Measurements from ENCODE around the gene KCMF1.

The KCMF1 gene

DNA sequence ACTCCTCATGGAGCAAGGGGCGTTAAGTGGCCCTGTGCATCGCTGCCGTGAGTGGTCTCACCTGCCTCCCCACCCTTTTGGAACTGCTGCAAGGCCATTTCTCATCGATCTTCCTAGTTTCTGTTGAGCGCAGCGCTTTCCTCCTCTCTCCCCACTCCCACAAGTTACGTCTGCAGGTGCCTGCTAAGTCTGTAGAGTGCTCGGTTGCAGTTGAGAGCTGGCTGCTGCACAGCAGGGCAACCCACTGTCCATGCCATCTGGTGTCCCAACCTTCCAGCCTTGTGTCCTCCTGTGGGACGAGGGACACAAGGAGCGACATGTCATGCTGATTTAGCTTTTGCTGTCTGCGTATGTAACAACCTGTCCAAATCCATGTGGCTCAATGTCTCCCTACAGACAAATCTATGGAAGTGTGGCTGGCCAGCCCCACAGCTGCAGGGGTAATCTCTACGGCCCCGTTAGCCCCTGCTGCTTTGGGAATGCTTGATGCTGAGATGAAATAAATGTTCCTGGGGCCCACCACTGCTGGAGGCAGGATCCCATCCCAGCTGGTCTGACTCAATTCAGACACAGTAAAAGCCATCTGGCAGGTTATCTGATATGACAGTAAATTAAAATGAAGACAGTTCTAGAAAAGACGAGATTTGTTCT lies 94.1 kb downstream of the KCMF1 start:
- peaks cover 12% of the 10 kb centered on the region for H3K4me1 Mint-ChIP-seq
- H3K27ac Mint-ChIP-seq = no peak overlapping the region
- H3K9me3 Mint-ChIP-seq = no peaks in the 10 kb centered on the region
- H3K4me3 Mint-ChIP-seq = no peak overlapping the region
- H3K27me3 Mint-ChIP-seq = peaks cover 3% of the 10 kb centered on the region
- no peaks in the 10 kb centered on the region for H3K36me3 Mint-ChIP-seq

DNA sequence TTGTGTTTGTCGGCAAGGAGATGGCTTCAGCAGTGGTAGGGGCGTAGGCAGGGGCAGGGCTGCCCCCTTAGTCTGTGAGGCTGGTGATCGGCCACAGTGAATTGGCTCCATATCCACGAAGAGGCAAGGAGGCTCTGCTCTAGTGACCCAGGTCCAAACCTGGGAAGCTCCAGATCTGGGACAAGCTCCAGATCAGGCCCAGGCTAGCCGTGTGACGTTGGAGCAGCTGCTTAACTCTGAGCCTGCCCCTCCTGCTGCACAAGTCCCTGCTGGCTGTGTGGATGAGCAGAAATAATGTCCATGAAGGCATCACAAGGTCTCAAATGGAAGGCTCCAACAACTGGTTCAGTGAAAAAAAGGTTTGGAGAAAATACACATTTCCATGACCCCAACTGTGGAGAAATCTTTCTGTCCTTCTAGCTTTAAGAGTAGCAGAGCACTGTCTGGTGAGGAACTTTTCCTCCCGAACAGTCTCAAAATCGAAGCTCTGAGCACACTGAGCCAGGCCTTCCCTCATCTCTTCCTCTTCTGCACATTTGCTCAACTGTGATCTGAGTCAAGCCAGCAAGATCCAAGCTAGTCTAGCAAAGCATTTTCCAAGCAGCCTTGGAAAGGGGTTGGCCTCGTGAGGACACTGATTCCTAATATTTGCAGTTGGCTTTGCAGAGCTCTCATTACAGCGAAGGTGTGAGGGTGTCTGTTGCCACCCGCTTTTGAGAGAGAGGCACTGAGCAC lies 95.2 kb downstream of the KCMF1 start:
- no peak overlapping the region for H3K27ac Mint-ChIP-seq
- H3K9me3 Mint-ChIP-seq = no peaks in the 10 kb centered on the region
- peaks cover 5% of the 10 kb centered on the region for H3K27me3 Mint-ChIP-seq
- no peak overlapping the region for H3K4me3 Mint-ChIP-seq
- H3K4me1 Mint-ChIP-seq = peaks cover 12% of the 10 kb centered on the region
- H3K36me3 Mint-ChIP-seq = no peaks in the 10 kb centered on the region

DNA sequence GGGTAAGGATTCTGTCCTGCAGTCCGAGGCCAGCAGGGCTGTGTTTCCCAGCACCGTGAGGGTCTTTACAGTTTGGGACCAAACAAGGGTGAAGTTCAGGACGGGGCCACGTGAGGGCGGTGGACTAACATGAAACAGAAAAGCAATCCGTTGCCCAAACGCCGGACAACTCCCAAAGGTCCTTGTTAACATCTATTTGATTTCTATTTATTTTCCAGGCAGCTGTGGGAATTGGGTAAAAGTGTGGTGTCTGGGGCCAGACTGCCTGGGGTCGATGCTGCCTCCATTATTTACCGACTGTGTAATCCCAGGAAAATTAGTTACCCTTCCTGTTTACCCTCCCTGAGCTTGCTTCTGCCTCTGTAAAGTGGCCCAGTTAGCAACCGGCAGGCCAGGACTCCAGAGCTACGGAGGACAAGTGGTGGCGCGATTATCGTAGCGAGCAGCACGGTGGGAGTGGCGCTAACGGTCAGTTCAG lies 96.0 kb downstream of the KCMF1 start:
- Mint-ChIP-seq H3K9me3 (no peaks in the 10 kb centered on the region), H3K27ac (no peak overlapping the region), H3K27me3 (peaks cover 7% of the 10 kb centered on the region), H3K4me1 (peaks cover 12% of the 10 kb centered on the region), H3K36me3 (no peaks in the 10 kb centered on the region), H3K4me3 (no peak overlapping the region)

DNA sequence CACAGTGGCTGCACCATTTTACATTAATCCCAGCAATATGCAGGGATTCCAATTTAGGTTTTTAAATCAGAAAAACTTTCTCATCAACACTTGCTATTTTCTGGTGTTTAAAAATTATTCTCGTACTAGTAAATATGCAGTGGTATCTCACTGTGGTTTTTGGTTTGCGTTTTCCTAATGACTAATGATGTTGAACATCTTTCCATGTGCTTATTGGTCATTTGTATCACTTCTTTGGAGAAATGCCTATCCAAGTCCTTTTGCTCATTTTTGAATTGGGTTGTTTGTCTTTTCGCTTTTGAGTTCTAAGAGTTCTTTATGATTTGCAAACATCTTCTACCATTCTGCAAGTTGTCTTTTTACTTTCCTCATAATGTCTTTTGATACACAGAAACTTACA lies 100.1 kb downstream of the KCMF1 start:
- Mint-ChIP-seq H3K4me3 (no peak overlapping the region), H3K4me1 (peaks cover 12% of the 10 kb centered on the region), H3K27me3 (peaks cover 8% of the 10 kb centered on the region), H3K27ac (no peak overlapping the region), H3K36me3 (no peaks in the 10 kb centered on the region), H3K9me3 (no peaks in the 10 kb centered on the region)

DNA sequence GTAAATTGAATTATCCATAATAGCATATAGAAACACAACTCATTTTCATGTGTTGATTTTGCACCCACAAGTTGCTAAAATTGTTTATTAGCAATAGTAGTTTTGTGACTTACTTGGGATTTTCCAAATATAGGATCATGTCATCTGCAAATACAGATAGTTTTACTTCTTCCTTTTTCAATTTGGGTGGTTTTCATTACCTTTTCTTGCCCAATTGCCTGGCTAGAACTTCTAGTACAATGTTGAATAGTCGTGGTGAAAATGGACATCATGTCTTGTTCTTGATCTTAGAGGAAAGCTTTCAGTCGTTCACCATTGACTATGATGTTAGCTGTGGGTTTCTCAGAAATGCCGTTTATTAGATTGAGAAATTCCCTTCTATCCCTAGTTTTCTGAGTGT lies 102.1 kb downstream of the KCMF1 start:
- Mint-ChIP-seq H3K4me1 (no peaks in the 10 kb centered on the region), H3K27me3 (peaks cover 7% of the 10 kb centered on the region), H3K27ac (no peak overlapping the region), H3K4me3 (no peak overlapping the region), H3K36me3 (no peaks in the 10 kb centered on the region), H3K9me3 (no peaks in the 10 kb centered on the region)

DNA sequence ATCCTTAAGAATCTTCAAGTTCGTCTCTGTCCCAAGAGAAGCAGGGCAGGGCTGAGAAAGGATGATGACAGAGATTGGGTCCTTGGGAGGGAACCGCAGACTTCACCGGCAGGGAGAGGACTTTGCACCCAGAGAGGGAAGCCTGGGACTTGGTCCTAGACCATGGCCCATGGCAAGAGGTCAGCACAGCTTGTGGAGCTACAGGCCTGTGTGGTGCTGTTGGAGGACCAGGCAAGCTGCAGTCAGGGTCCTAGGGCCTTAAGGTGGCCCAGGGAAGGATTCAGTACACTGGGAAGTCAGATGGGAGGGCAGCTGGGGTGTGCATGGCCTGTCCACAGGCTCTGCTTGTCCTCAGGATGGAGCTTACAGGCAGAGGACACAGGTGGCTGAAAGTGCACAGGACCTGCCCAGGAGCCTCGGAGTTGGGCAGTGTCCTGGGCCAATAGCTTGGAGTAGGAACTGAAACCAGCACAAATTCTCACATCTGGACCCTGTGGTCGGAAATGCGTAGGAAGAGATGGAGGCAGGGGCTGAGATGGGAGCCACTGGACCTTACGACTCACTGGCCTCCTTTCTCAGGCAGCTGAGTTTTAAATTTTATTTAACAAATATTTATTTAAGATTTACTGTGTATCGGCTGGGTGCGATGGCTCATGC lies 105.8 kb downstream of the KCMF1 start:
- no peaks in the 10 kb centered on the region for H3K9me3 Mint-ChIP-seq
- no peak overlapping the region for H3K27ac Mint-ChIP-seq
- peaks cover 7% of the 10 kb centered on the region for H3K27me3 Mint-ChIP-seq
- H3K4me1 Mint-ChIP-seq = no peaks in the 10 kb centered on the region
- H3K36me3 Mint-ChIP-seq = peaks cover 3% of the 10 kb centered on the region
- no peak overlapping the region for H3K4me3 Mint-ChIP-seq

DNA sequence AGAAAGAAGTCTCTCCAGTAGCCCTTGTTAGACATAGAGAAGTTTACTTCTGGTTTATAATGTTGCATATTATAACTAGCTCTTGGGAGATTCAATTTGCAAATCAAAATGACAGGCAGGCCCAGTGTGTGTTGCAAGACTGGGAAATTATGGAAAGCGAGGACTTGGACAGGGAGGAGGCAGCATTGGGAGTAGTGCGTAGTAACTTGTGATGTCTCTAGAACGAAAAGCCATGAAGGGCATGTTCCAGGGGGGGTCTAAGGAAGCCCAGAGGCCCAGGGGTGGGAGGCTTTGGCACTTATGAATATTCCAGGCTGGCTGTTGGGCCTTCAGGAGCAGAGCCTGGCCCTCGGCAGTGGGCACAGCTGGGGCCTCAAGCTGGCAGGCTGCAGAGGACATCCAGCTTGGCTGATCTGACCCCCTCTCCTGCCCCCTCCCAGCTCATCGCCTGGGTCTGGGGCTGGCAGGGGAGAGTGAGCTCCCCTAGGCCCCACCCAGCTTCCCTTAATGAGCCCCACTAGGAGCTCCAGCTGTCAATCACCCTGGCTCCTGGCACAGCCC lies 107.0 kb downstream of the KCMF1 start:
- H3K4me1 Mint-ChIP-seq = no peaks in the 10 kb centered on the region
- H3K4me3 Mint-ChIP-seq = no peak overlapping the region
- peaks cover 13% of the 10 kb centered on the region for H3K27me3 Mint-ChIP-seq
- H3K9me3 Mint-ChIP-seq = peaks cover 5% of the 10 kb centered on the region
- peak overlapping the region; percentile 10 for H3K27ac Mint-ChIP-seq
- peaks cover 4% of the 10 kb centered on the region for H3K36me3 Mint-ChIP-seq

DNA sequence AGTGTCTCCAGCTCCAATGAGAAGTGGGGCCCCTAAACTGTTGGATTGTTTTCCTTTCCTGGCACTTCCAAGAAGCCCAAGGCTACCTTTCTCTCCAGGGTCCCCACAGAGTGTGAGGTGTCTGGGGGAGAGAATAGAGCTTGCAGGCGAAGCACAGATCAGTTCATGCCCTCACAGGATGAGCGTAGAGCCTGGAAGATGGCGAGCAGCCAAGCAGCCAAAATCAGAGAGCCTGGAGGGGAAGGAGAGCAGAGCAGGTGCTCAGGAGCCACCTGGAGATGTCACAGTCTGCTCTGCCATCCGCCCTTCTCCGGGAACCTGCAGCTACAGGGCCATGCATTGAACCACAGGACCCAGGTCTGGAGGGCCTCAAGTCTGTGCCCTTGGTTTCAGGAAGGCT lies 107.6 kb downstream of the KCMF1 start:
- Mint-ChIP-seq H3K4me3 (no peak overlapping the region), H3K36me3 (peaks cover 5% of the 10 kb centered on the region), H3K27ac (no peak overlapping the region), H3K27me3 (peaks cover 14% of the 10 kb centered on the region), H3K4me1 (no peaks in the 10 kb centered on the region), H3K9me3 (peaks cover 6% of the 10 kb centered on the region)

DNA sequence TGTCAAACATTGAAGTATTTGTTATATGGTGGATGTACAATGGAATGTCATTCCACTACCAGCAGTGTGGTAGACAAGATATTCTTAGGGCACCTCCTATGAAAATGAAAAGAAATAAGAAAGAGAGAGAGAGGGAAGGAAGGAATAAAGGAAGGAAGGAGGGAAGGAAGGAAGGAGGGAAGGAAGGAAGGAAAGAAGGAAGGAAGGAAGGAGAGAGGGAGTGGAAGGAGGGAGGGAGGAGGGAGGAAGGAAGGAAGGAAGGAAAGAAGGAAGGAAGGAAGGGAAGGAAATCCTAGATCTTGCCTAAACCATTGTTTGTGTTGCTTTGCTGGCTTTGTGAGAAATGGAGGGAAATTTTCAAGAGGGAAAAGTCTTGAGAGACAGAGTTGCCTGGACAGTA lies 112.1 kb downstream of the KCMF1 start:
- H3K27ac Mint-ChIP-seq = no peak overlapping the region
- H3K4me1 Mint-ChIP-seq = no peaks in the 10 kb centered on the region
- H3K4me3 Mint-ChIP-seq = no peak overlapping the region
- peaks cover 5% of the 10 kb centered on the region for H3K36me3 Mint-ChIP-seq
- H3K27me3 Mint-ChIP-seq = peaks cover 14% of the 10 kb centered on the region
- H3K9me3 Mint-ChIP-seq = peaks cover 6% of the 10 kb centered on the region

DNA sequence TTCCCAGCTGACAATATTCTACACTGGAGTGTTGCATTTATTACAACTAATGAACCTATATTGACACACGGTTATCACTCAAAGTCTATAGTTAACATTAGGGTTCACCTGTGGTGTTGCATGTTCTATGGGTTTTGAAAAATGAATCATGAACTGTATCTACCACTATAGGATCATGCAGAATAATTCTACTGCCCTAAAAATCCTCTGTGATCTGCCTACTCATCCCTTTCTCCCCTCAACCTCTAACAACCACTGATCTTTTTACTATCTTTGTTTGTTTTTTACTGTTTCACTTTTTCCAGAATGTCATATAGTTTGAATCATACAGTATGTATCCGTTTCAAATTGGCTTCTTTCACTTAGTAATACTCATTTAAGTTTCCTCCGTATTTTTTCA lies 114.6 kb downstream of the KCMF1 start:
- Mint-ChIP-seq H3K27me3 (peaks cover 14% of the 10 kb centered on the region), H3K27ac (no peak overlapping the region), H3K36me3 (peaks cover 5% of the 10 kb centered on the region), H3K4me3 (no peak overlapping the region), H3K9me3 (peaks cover 6% of the 10 kb centered on the region), H3K4me1 (no peaks in the 10 kb centered on the region)

DNA sequence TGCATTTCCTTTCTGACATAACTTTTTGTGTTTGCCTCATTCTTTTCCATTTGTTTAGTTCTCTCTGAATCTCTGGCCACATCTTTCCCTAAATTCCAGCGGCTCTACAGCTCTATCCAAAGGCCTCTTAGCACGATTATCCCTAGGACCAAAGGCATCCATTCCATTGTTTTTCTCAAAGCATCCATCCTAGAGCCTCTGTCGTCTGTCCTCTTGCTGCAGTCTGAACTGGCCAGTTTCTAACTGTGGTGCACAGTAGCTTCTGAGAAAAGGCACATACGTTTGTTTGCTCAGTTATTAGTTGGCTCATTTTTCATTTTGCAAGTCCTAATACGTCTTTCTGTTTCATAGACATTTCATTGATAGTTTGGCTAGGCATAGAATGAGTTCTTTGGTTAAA lies 116.6 kb downstream of the KCMF1 start:
- no peak overlapping the region for H3K27ac Mint-ChIP-seq
- peaks cover 5% of the 10 kb centered on the region for H3K9me3 Mint-ChIP-seq
- peaks cover 2% of the 10 kb centered on the region for H3K36me3 Mint-ChIP-seq
- H3K4me1 Mint-ChIP-seq = no peaks in the 10 kb centered on the region
- peaks cover 7% of the 10 kb centered on the region for H3K27me3 Mint-ChIP-seq
- no peak overlapping the region for H3K4me3 Mint-ChIP-seq

DNA sequence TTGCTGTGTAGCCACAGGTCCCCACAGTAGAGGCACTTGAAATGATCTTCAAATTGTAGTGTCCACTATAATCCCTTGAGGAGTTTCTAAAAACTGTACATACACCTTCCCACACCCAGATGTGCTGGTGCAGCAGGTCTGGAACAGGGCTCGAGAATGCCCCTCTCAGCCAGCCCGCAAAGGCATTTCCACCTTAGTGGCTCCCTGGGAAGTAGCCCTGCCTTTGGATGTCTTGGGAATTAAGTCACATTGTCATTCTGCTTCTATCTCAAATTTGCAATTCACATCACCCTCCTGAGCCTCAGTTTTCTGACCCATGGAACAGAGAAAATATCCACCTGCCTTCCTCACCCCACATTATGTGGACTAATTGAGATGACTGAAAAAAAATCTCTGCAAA lies 118.0 kb downstream of the KCMF1 start:
- H3K36me3 Mint-ChIP-seq = no peaks in the 10 kb centered on the region
- no peak overlapping the region for H3K27ac Mint-ChIP-seq
- H3K4me3 Mint-ChIP-seq = no peak overlapping the region
- H3K9me3 Mint-ChIP-seq = no peaks in the 10 kb centered on the region
- H3K27me3 Mint-ChIP-seq = peaks cover 3% of the 10 kb centered on the region
- no peaks in the 10 kb centered on the region for H3K4me1 Mint-ChIP-seq

DNA sequence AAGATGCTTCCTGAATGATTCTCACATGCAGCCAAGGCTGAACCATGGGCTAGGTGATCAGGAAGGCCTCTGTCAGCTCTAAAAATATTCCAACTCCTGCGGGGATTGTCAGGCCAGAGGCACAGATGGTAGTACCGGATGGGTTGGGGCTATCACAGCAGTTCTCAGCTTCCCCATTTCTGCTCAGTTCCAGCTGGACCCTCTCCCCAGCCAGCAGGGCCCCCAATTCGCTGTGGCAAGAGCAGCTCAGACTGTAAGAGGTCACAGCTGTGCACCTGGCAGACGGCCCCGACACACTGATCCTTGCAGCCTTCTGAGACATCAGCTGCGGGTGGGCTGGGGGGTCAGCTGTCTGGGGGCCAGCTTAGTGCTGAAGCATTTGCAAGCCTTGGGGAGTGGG lies 118.6 kb downstream of the KCMF1 start:
- Mint-ChIP-seq H3K27ac (no peak overlapping the region), H3K27me3 (no peaks in the 10 kb centered on the region)

DNA sequence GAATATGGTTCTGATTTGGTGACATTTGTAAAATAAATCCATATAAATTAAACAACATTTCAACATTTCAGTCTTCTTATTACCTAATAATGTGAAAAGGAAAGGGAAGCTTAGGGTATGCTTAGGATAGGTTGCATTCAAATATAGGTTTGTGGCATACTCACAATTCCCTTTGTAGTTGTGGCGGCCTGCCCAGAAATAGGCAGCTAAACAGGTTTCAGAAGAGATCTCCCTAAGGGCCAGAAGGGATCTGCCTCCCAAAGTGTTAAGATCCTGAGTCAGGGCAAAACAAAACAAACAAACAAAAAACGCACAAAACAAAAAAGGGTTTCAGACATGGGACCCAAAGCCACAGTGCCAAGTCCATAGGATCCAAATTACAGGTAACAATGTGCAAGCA lies 120.9 kb downstream of the KCMF1 start:
- H3K27ac Mint-ChIP-seq = no peak overlapping the region
- H3K27me3 Mint-ChIP-seq = peaks cover 2% of the 10 kb centered on the region
- no peaks in the 10 kb centered on the region for H3K36me3 Mint-ChIP-seq
- H3K9me3 Mint-ChIP-seq = no peaks in the 10 kb centered on the region
- H3K4me1 Mint-ChIP-seq = no peaks in the 10 kb centered on the region
- no peak overlapping the region for H3K4me3 Mint-ChIP-seq

More for the DNA sequence above, 118.6 kb downstream of the KCMF1 start:
- Mint-ChIP-seq H3K4me1 (no peaks in the 10 kb centered on the region), H3K36me3 (no peaks in the 10 kb centered on the region), H3K9me3 (no peaks in the 10 kb centered on the region), H3K4me3 (no peak overlapping the region)

DNA sequence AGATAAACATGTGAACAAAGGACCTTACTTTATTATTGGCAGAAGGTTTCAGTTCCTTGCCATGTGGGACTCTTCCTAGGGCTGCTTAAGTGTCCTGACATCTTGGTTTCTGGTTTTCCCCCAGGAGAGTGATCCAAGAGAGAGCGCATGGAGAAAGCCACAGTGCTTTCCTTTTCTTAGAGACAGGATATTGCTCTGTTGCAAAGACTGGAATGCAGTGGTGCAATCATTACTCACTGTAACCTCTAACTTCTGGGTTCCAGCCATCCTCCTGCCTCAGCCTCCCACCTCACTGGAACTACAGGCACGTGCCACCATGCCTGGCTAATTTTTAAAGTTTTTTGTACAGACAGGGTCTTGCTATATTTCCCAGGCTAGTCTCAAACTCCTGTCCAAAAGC lies 124.1 kb downstream of the KCMF1 start:
- no peak overlapping the region for H3K27ac Mint-ChIP-seq
- H3K27me3 Mint-ChIP-seq = peaks cover 9% of the 10 kb centered on the region
- no peak overlapping the region for H3K4me3 Mint-ChIP-seq
- H3K36me3 Mint-ChIP-seq = peaks cover 2% of the 10 kb centered on the region
- H3K9me3 Mint-ChIP-seq = no peaks in the 10 kb centered on the region
- no peaks in the 10 kb centered on the region for H3K4me1 Mint-ChIP-seq

DNA sequence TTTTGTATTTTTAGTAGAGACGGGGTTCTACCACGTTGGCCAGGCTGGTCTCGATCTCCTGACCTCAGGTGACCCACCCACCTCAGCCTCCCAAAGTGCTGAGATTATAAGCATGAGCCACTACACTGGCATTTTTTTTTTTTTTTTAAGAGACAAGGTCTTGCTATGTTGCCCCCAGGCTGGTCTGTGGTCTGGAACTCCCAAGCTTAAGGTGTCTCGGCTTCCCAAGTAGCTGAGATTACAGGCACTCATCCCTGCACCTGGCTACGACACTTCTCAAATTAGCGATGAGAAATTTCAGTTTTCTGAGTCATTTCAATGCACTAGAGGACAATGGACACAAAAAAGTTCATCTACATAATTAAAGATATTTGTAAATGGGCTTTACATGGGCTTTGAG lies 125.7 kb downstream of the KCMF1 start:
- Mint-ChIP-seq H3K9me3 (no peaks in the 10 kb centered on the region), H3K36me3 (peaks cover 2% of the 10 kb centered on the region), H3K27me3 (peaks cover 9% of the 10 kb centered on the region), H3K4me1 (no peaks in the 10 kb centered on the region), H3K27ac (no peak overlapping the region), H3K4me3 (no peak overlapping the region)

Measured in activated naive CD4-positive, alpha-beta T cell treated with anti-CD3 and anti-CD28 coated beads, Interleukin-2, amount 50 U/mL, for 24 hours (primary cell).